ENCODE results near the gene PLEKHB2. TPM values are rescaled to one million over a fixed set of nuclear protein-coding genes. Genes with fewer than 3 reads are reported as not detected.

PLEKHB2 gene
- total RNA-seq (100 to 1,000 TPM in 1 of 2 donors, 10 to 100 TPM in 1; 86.6 to 106 TPM), polyA plus RNA-seq (ENCODE audit: insufficient read length in 6 of 6) (10 to 100 TPM; 33.1 to 38.5 (median 36.9) TPM)
- long read RNA-seq, donor 1, full-length matches to known transcripts, result 8 of 18 reads
- long read RNA-seq, donor 1, partial matches to known transcripts, result 0 of 18 reads
- long read RNA-seq, donor 1, other reads (novel, unspliced or antisense), result 10 of 18 reads
- long read RNA-seq, donor 2, partial matches to known transcripts, result 0 of 11 reads
- long read RNA-seq, donor 2, other reads (novel, unspliced or antisense), result 6 of 11 reads
- long read RNA-seq, donor 3, result 0 reads
- long read RNA-seq, donor 4, full-length matches to known transcripts, result 16 of 65 reads
- long read RNA-seq, donor 4, partial matches to known transcripts, result 2 of 65 reads
- long read RNA-seq, donor 4, other reads (novel, unspliced or antisense), result 47 of 65 reads
- long read RNA-seq, donor 5, full-length matches to known transcripts, result 3 of 15 reads
- long read RNA-seq, donor 5, partial matches to known transcripts, result 0 of 15 reads
- long read RNA-seq, donor 5, other reads (novel, unspliced or antisense), result 12 of 15 reads
- long read RNA-seq, donor 6, partial matches to known transcripts, result 0 of 4 reads
- long read RNA-seq, donor 6, other reads (novel, unspliced or antisense), result 0 of 4 reads
- long read RNA-seq, donor 7, full-length matches to known transcripts, result 1 of 1 reads
- long read RNA-seq, donor 7, partial matches to known transcripts, result 0 of 1 reads
- long read RNA-seq, donor 7, other reads (novel, unspliced or antisense), result 0 of 1 reads
- long read RNA-seq, donor 8, full-length matches to known transcripts, result 2 of 7 reads
- long read RNA-seq, donor 8, partial matches to known transcripts, result 0 of 7 reads
- long read RNA-seq, donor 8, other reads (novel, unspliced or antisense), result 5 of 7 reads
- long read RNA-seq, donor 9, result 0 reads
- long read RNA-seq, donor 10, full-length matches to known transcripts, result 12 of 54 reads
- long read RNA-seq, donor 10, partial matches to known transcripts, result 3 of 54 reads
- long read RNA-seq, donor 10, other reads (novel, unspliced or antisense), result 39 of 54 reads
- long read RNA-seq, donor 11, full-length matches to known transcripts, result 7 of 39 reads
- long read RNA-seq, donor 11, partial matches to known transcripts, result 0 of 39 reads
- long read RNA-seq, donor 11, other reads (novel, unspliced or antisense), result 32 of 39 reads
- long read RNA-seq, donor 12, full-length matches to known transcripts, result 2 of 18 reads
- long read RNA-seq, donor 12, partial matches to known transcripts, result 10 of 18 reads
- long read RNA-seq, donor 12, other reads (novel, unspliced or antisense), result 6 of 18 reads

GRCh38 chr2:131105156-131105949 is at the start of gene PLEKHB2:
PLEKHB2 (plus strand) TSS chr2:131105336; CDS start chr2:131120942, 15,606 bp downstream.
- peak; percentile 85 for ATAC-seq
- peak within 1 kb of the TSS; percentile 95 to 98 for H3K27ac ChIP-seq
- no peak for TF ChIP-seq CTCF (IDR thresholded peaks at IDR 0.05)
- H3K27me3 ChIP-seq, result no peaks in the 10 kb centered on the region
- peak within 1 kb of the TSS; percentile 77 to 93 for H3K4me3 ChIP-seq
- no peaks in the 10 kb centered on the region for H3K9me3 ChIP-seq
- H3K4me1 ChIP-seq, result peaks cover 0 to 43% of the 10 kb centered on the region in 2 donors
- H3K36me3 ChIP-seq, result no peaks in the 10 kb centered on the region
- peak; percentile 90 to 98 (median 94) for DNase-seq
- intact Hi-C loops (cut with DNase I), result no loop called here

- H3K27me3 ChIP-seq, result no peaks in the 10 kb centered on the region
- intact Hi-C loops (cut with DNase I), result no loop called here
- no peaks in the 10 kb centered on the region for H3K9me3 ChIP-seq
- no peak for TF ChIP-seq CTCF (IDR thresholded peaks at IDR 0.05)
- DNase-seq, result peak in 1 of 4 donors; percentile 4
- H3K4me3 ChIP-seq, result no peak overlapping the region
- ATAC-seq, result no peak
- H3K36me3 ChIP-seq, result peaks cover 3 to 82% of the 10 kb centered on the region in 2 donors
- no peaks in the 10 kb centered on the region for H3K4me1 ChIP-seq
- H3K27ac ChIP-seq, result no peak overlapping the region
Measured at GRCh38 chr2:131056204-131056931, 48.8 kb upstream of the PLEKHB2 start.

GRCh38 chr2:131056932-131057287 is 48.2 kb upstream of the PLEKHB2 start:
- ATAC-seq (no peak), DNase-seq (no peak)
- Histone ChIP-seq H3K4me3 (no peak overlapping the region), H3K27ac (no peak overlapping the region), H3K27me3 (no peaks in the 10 kb centered on the region), H3K36me3 (peaks cover 3 to 80% of the 10 kb centered on the region in 2 donors), H3K9me3 (no peaks in the 10 kb centered on the region), H3K4me1 (no peaks in the 10 kb centered on the region)
- intact Hi-C loops (cut with DNase I), result no loop called here
- TF ChIP-seq CTCF (IDR thresholded peaks at IDR 0.05), result no peak

GRCh38 chr2:131058214-131058843 is 46.8 kb upstream of the PLEKHB2 start:
- Histone ChIP-seq H3K4me1 (peaks cover 0 to 5% of the 10 kb centered on the region in 2 donors), H3K27me3 (no peaks in the 10 kb centered on the region), H3K36me3 (peaks cover 3 to 77% of the 10 kb centered on the region in 2 donors), H3K4me3 (no peak overlapping the region), H3K27ac (no peak overlapping the region), H3K9me3 (no peaks in the 10 kb centered on the region)
- TF ChIP-seq CTCF (IDR thresholded peaks at IDR 0.05), result no peak
- no peak for ATAC-seq
- DNase-seq, result no peak
- intact Hi-C loops (cut with DNase I), result no loop called here
